IMR-90 (cell line): ENCODE data around the gene CST7. TPM values are rescaled to one million over a fixed set of nuclear protein-coding genes. Genes with fewer than 3 reads are reported as not detected.

Experiments used
- ATAC-seq: fragments of 200-7000 bp; cut with Tn5 transposase; 2 replicates; pipeline ENCODE4 v1.9.1; 2020; ENCODE audit warnings: low read depth, mild to moderate bottlenecking, moderate library complexity
- BruUV-seq: library from RNA; stranded (reverse); fragments of 400-500 nt; replicated peaks from 2 replicates; lab custom pipeline; 2021; lab: Mats Ljungman, UMichigan
- CTCF ChIA-PET: fragments of 300-600 bp; formaldehyde crosslinking; extraction: SDS; loops from one replicate; lab custom pipeline; 2021; ENCODE audit warnings: antibody characterized with exemption; lab: Yijun Ruan, JAX
- POLR2A ChIA-PET: fragments of 300-600 bp; sonication (Branson Sonifier 250); formaldehyde crosslinking; loops from one replicate; lab custom pipeline; 2022; ENCODE audit warnings: antibody characterized with exemption; ENCODE audit not compliant: unreplicated experiment; lab: Charles Lee
- DNase-seq: peaks from one replicate; pipeline ENCODE4 v3.0.0; 2013
- H2AFZ ChIP-seq: replicated peaks from 2 replicates; pipeline ENCODE3; 2013; ENCODE audit warnings: low read length, mild to moderate bottlenecking; ENCODE audit not compliant: poor library complexity
- H2AK5ac ChIP-seq: 2 replicates; pipeline ENCODE4 v1.6.1; 2013; ENCODE audit warnings: low read depth, low read length, inconsistent platforms
- H2AK9ac ChIP-seq: replicated peaks from 2 replicates; pipeline ENCODE3; 2013; ENCODE audit warnings: mild to moderate bottlenecking, low read depth, low read length, moderate library complexity; ENCODE audit not compliant: poor library complexity
- H2BK120ac ChIP-seq: 2 replicates; pipeline ENCODE4 v1.6.1; 2013; ENCODE audit warnings: low read depth, low read length, inconsistent platforms
- H2BK15ac ChIP-seq: 3 replicates; pipeline ENCODE4 v1.6.1; 2013; ENCODE audit warnings: low read depth, low read length, inconsistent platforms
- H2BK20ac ChIP-seq: 2 replicates; pipeline ENCODE4 v1.6.1; 2013; ENCODE audit warnings: low read depth, mild to moderate bottlenecking, inconsistent platforms, low read length, moderate library complexity
- H2BK5ac ChIP-seq: 2 replicates; pipeline ENCODE4 v1.6.1; 2013; ENCODE audit warnings: mild to moderate bottlenecking, low read depth, low read length, inconsistent platforms; ENCODE audit not compliant: poor library complexity, severe bottlenecking
- H3K14ac ChIP-seq: replicated peaks from 2 replicates; pipeline ENCODE4 v1.6.1; 2013; ENCODE audit warnings: low read depth, low read length, inconsistent platforms
- H3K18ac ChIP-seq: 2 replicates; pipeline ENCODE4 v1.6.1; 2013; ENCODE audit warnings: low read depth, low read length, control low read depth
- H3K23ac ChIP-seq: 2 replicates; pipeline ENCODE4 v1.6.1; 2013; ENCODE audit warnings: low read depth, low read length, inconsistent platforms
- H3K27ac ChIP-seq: 2 replicates; pipeline ENCODE4 v1.5.1; 2013; ENCODE audit warnings: mild to moderate bottlenecking, control low read depth, low read length; ENCODE audit not compliant: insufficient read depth
- H3K27me3 ChIP-seq: 2 replicates; pipeline ENCODE4 v1.6.1; 2013; ENCODE audit warnings: low read length; ENCODE audit not compliant: control insufficient read depth, insufficient read depth
- H3K36me3 ChIP-seq: 2 replicates; pipeline ENCODE4 v1.6.1; 2013; ENCODE audit warnings: low read length, mixed read lengths; ENCODE audit not compliant: control insufficient read depth, insufficient read depth
- H3K4ac ChIP-seq: 2 replicates; pipeline ENCODE4 v1.6.1; 2013; ENCODE audit warnings: low read depth, low read length, inconsistent platforms
- H3K4me1 ChIP-seq: 2 replicates; pipeline ENCODE4 v1.6.1; 2013; ENCODE audit warnings: low read length, mixed read lengths; ENCODE audit not compliant: control insufficient read depth, insufficient read depth
- H3K4me2 ChIP-seq: 2 replicates; pipeline ENCODE4 v1.6.1; 2013; ENCODE audit warnings: low read depth, mild to moderate bottlenecking, control low read depth, low read length, moderate library complexity
- H3K4me3 ChIP-seq: 2 replicates; pipeline ENCODE4 v1.5.1; 2013; ENCODE audit warnings: low read depth, mild to moderate bottlenecking, control low read depth, low read length, moderate library complexity; ENCODE audit not compliant: insufficient read depth
- H3K56ac ChIP-seq: 2 replicates; pipeline ENCODE4 v1.6.1; 2013; ENCODE audit warnings: low read length, inconsistent platforms; ENCODE audit not compliant: insufficient read depth; ENCODE audit errors: extremely low read depth
- H3K79me1 ChIP-seq, 2 experiments: 2 replicates each; pipeline ENCODE4 v1.6.1; 2013; ENCODE audit warnings: low read length in 2 of 2, inconsistent platforms in 1 of 2, low read depth in 1 of 2
- H3K9ac ChIP-seq: 2 replicates; pipeline ENCODE4 v1.6.1; 2013; ENCODE audit warnings: low read depth, low read length, control low read depth
- H3K9me1 ChIP-seq: 2 replicates; pipeline ENCODE4 v1.6.1; 2013; ENCODE audit warnings: low read length, inconsistent platforms; ENCODE audit not compliant: insufficient read depth
- H3K9me3 ChIP-seq: 2 replicates; pipeline ENCODE4 v1.6.1; 2013; ENCODE audit warnings: low read length; ENCODE audit not compliant: control insufficient read depth, insufficient read depth
- H4K20me1 ChIP-seq: 2 replicates; pipeline ENCODE4 v1.6.1; 2013; ENCODE audit warnings: low read length, inconsistent platforms; ENCODE audit not compliant: insufficient read depth
- H4K5ac ChIP-seq: 2 replicates; pipeline ENCODE4 v1.6.1; 2013; ENCODE audit warnings: mild to moderate bottlenecking, low read depth, low read length, control low read depth
- H4K8ac ChIP-seq, 2 experiments: 2 replicates each; pipeline ENCODE4 v1.6.1; 2013; ENCODE audit warnings: low read depth in 2 of 2, low read length in 2 of 2, control low read depth in 1 of 2, inconsistent platforms in 1 of 2
- H4K91ac ChIP-seq: 2 replicates; pipeline ENCODE4 v1.6.1; 2013; ENCODE audit warnings: low read depth, low read length, inconsistent platforms; ENCODE audit not compliant: insufficient read depth
- BHLHE40 ChIP-seq: fragments of 150-350 bp; IDR thresholded peaks from 2 replicates; pipeline ENCODE4 v1.6.1; 2016; ENCODE audit warnings: mild to moderate bottlenecking, low read depth, low read length
- CEBPB ChIP-seq: IDR thresholded peaks from 2 replicates; pipeline ENCODE4 v1.6.1; 2012; ENCODE audit warnings: low read depth, low read length, improper control_type of control experiment
- CHD1 ChIP-seq: IDR thresholded peaks from 2 replicates; pipeline ENCODE4 v1.6.1; 2012; ENCODE audit warnings: low read depth, low read length, improper control_type of control experiment
- CTCF ChIP-seq: conservative IDR thresholded peaks from 2 replicates; pipeline ENCODE4 v1.5.1; 2012; ENCODE audit warnings: mild to moderate bottlenecking, low read depth, low read length, improper control_type of control experiment
- FOS ChIP-seq: fragments of 150-350 bp; IDR thresholded peaks from 2 replicates; pipeline ENCODE4 v1.6.1; 2016; ENCODE audit warnings: low read depth, low read length
- MAFK ChIP-seq: IDR thresholded peaks from 2 replicates; pipeline ENCODE4 v1.6.1; 2012; ENCODE audit warnings: low read depth, low read length, improper control_type of control experiment
- MAZ ChIP-seq: IDR thresholded peaks from 2 replicates; pipeline ENCODE4 v1.6.1; 2012; ENCODE audit warnings: low read depth, mild to moderate bottlenecking, low read length, improper control_type of control experiment, moderate library complexity, borderline replicate concordance
- MXI1 ChIP-seq: IDR thresholded peaks from 2 replicates; pipeline ENCODE4 v1.6.1; 2012; ENCODE audit warnings: low read depth, mild to moderate bottlenecking, low read length, moderate library complexity, borderline replicate concordance
- NFE2L2 ChIP-seq: fragments of 150-350 bp; IDR thresholded peaks from 2 replicates; pipeline ENCODE4 v1.6.1; 2016; ENCODE audit warnings: low read depth, mild to moderate bottlenecking, low read length
- POLR2A ChIP-seq: IDR thresholded peaks from 2 replicates; pipeline ENCODE4 v1.6.1; 2012; ENCODE audit warnings: mild to moderate bottlenecking, low read depth, low read length
- RAD21 ChIP-seq: IDR thresholded peaks from 2 replicates; pipeline ENCODE4 v1.6.1; 2012; ENCODE audit warnings: low read length, improper control_type of control experiment
- RCOR1 ChIP-seq: IDR thresholded peaks from 2 replicates; pipeline ENCODE4 v1.6.1; 2012; ENCODE audit warnings: mild to moderate bottlenecking, low read length, improper control_type of control experiment; ENCODE audit not compliant: insufficient replicate concordance
- RFX5 ChIP-seq: IDR thresholded peaks from 2 replicates; pipeline ENCODE4 v1.8.0; 2012; ENCODE audit warnings: low read depth, mild to moderate bottlenecking, low read length, moderate library complexity
- SMC3 ChIP-seq: fragments of 150-350 bp; IDR thresholded peaks from 2 replicates; pipeline ENCODE4 v1.6.1; 2016; ENCODE audit warnings: low read depth, mild to moderate bottlenecking, antibody characterized with exemption, low read length, moderate library complexity
- USF2 ChIP-seq: fragments of 150-350 bp; IDR thresholded peaks from 2 replicates; pipeline ENCODE4 v1.6.1; 2017; ENCODE audit warnings: mild to moderate bottlenecking, antibody characterized with exemption, low read length, low read depth
- WGBS, 2 experiments: methylation state at CpG; one replicate each; pipeline versions ENCODE4 v1.1.5 to v1.1.7; 2013; ENCODE audit warnings: missing lambda C conversion rate in 2 of 2; ENCODE audit not compliant: insufficient read length in 1 of 2; ENCODE audit errors: extremely low coverage in 2 of 2; 5-methylcytosine and 5-hydroxymethylcytosine counted together
- dilution Hi-C: fragments of 300-500 bp; cut with HindIII; formaldehyde crosslinking; loops from one replicate; pipeline ENCODE4 v1.14.3; 2018; ENCODE audit warnings: low sequenced_read_pairs; ENCODE audit not compliant: unreplicated experiment
- in situ Hi-C: fragments of 300-500 bp; cut with MboI; formaldehyde crosslinking; loops from 3 replicates; pipeline ENCODE4 v1.14.3; 2019; ENCODE audit warnings: low sequenced_read_pairs, inconsistent platforms, mixed read lengths
- intact Hi-C: fragments of 100-400 bp; cut with micrococcal nuclease; formaldehyde crosslinking; loops from 2 replicates; pipeline ENCODE4 v1.10.0; 2022
- polyA plus RNA-seq, 3 experiments: library from polyadenylated mRNA; depleted of rRNA; stranded (reverse); fragments of >200 nt; gene quantifications; 2 replicates each; pipeline ENCODE4 v1.2.3, GENCODE V29; 2012; ENCODE audit warnings: low replicate concordance in 1 of 3
- total RNA-seq: library from RNA; depleted of rRNA; stranded (reverse); fragments of >200 nt; gene quantifications from 2 replicates; pipeline ENCODE4 v1.2.3, GENCODE V29; 2012
- TF ChIP-seq, protein P1 (sequence below): fragments of 150-350 bp; IDR thresholded peaks from 2 replicates; pipeline ENCODE4 v1.6.1; 2016; ENCODE audit warnings: low read depth, mild to moderate bottlenecking, low read length, moderate library complexity, borderline replicate concordance

The CST7 gene
- total and polyA plus RNA-seq, 2 of the 4 experiments (the other 2 are of a cell fraction): not detected

DNA sequence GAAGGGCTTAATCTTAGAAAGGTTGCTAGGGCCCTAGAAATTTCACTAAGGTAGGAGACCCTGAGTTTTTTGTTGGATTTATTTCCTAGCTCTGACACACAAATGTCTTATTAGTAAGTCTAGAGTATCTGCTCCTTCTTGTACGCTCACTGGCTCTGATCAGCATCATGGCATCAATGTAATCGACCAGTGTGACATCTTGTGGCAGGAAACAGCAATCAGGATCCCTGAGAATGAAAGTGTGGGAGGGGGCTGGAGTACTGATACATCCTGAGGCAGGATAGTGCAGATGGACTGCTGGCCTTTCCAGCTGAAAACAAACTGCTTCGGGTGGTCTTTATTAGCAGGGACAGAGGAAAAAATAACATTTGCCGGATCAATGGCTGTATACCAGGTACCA lies 10.0 kb upstream of the CST7 start:
- H3K4me3 ChIP-seq: no peak overlapping the region
- H3K79me1 ChIP-seq: no peaks in the 10 kb centered on the region
- DNase-seq (no peak), ATAC-seq (no peak)
- H3K23ac ChIP-seq: no peak overlapping the region
- H3K4me1 ChIP-seq: no peaks in the 10 kb centered on the region
- H3K9ac ChIP-seq: no peak overlapping the region
- no peaks in the 10 kb centered on the region; the same call in 1 of the 2 replicates for H3K9me1 ChIP-seq
- H2AK5ac ChIP-seq: no peak overlapping the region
- peaks cover 2% of the 10 kb centered on the region for H3K27me3 ChIP-seq
- no peak overlapping the region for H3K4ac ChIP-seq
- in situ Hi-C loops (no loop called here), intact Hi-C loops (no loop called here), dilution Hi-C loops (no loop called here)
- no peak overlapping the region for H4K8ac ChIP-seq
- no peak overlapping the region for H3K18ac ChIP-seq
- H2BK15ac ChIP-seq: no peak overlapping the region
- H4K91ac ChIP-seq: no peak overlapping the region
- no peak overlapping the region for H4K5ac ChIP-seq
- CTCF ChIA-PET: no interaction called here
- H2AFZ ChIP-seq: no peak overlapping the region
- H3K14ac ChIP-seq: no peak overlapping the region
- POLR2A ChIA-PET: no interaction called here
- no peak for TF ChIP-seq BHLHE40
- TF ChIP-seq CTCF: no peak
- TF ChIP-seq RCOR1: no peak
- TF ChIP-seq, protein P1, sequence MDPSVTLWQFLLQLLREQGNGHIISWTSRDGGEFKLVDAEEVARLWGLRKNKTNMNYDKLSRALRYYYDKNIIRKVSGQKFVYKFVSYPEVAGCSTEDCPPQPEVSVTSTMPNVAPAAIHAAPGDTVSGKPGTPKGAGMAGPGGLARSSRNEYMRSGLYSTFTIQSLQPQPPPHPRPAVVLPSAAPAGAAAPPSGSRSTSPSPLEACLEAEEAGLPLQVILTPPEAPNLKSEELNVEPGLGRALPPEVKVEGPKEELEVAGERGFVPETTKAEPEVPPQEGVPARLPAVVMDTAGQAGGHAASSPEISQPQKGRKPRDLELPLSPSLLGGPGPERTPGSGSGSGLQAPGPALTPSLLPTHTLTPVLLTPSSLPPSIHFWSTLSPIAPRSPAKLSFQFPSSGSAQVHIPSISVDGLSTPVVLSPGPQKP: no peak
- no peak for TF ChIP-seq MXI1
- no peak for TF ChIP-seq RFX5
- no peak for TF ChIP-seq POLR2A
- TF ChIP-seq FOS: no peak
- TF ChIP-seq USF2: no peak
- TF ChIP-seq RAD21: no peak
- TF ChIP-seq CHD1: no peak
- TF ChIP-seq SMC3: no peak
- no peak for TF ChIP-seq MAZ
- TF ChIP-seq CEBPB: no peak
- no peak for TF ChIP-seq NFE2L2
- no peak for TF ChIP-seq MAFK
- H2BK20ac ChIP-seq: no peak overlapping the region
- H4K20me1 ChIP-seq: no peaks in the 10 kb centered on the region
- WGBS, 2 experiments: no CpG with 5 or more reads among the region's 4 CpGs
- H3K36me3 ChIP-seq: no peaks in the 10 kb centered on the region
- no peak overlapping the region for H3K4me2 ChIP-seq
- no peak overlapping the region for H2BK120ac ChIP-seq
- no peak overlapping the region for H2BK5ac ChIP-seq
- no TSS peak for BruUV-seq
- H3K56ac ChIP-seq: no peak overlapping the region
- H3K27ac ChIP-seq: no peak overlapping the region
- no peaks in the 10 kb centered on the region for H3K9me3 ChIP-seq
- no peak overlapping the region for H2AK9ac ChIP-seq
